Left lobe of liver (tissue), 2 donors: Measurements from ENCODE around the gene PI4K2B. TPM values are rescaled to one million over a fixed set of nuclear protein-coding genes. Genes with fewer than 3 reads are reported as not detected.
"Not testable (repeated sequence)": the region's sequence is repeated elsewhere in the genome, so short reads cannot be mapped to it uniquely, and the experiment has no call there.

ENCODE experiments used
- ATAC-seq: fragments of 200-7000 bp; cut with Tn5 transposase; one replicate; pipeline ENCODE4 v1.9.1; 2020; ENCODE audit warnings: mild to moderate bottlenecking, moderate library complexity
- DNase-seq: peaks from one replicate; pipeline ENCODE4 v3.0.0-alpha.2; 2020; ENCODE audit warnings: low spot score
- total RNA-seq: library from RNA; stranded (reverse); gene quantifications from one replicate; pipeline ENCODE4 v1.2.1, GENCODE V29; 2021
- donor health status: DM: no; HTN: no; CAD: no; lungs with moderate emphysema.
- donor health status: DM: no; HTN: yes; CAD: no.

The PI4K2B gene
- total RNA-seq, result 23.0 TPM

- peak; percentile 94 for DNase-seq
- ATAC-seq, result peak; percentile 87
These were observed at the start of gene PI4K2B for GRCh38 chr4:25233737-25234389. TSS of gene PI4K2B (plus strand) at chr4:25234033. CDS start at chr4:25234164, 131 bp downstream.

GRCh38 chr4:25184056-25184455, 49.8 kb upstream of the PI4K2B start:
- DNase-seq, result no peak
- ATAC-seq, result no peak

GRCh38 chr4:25190407-25190806, 43.4 kb upstream of the PI4K2B start:
- DNase-seq (no peak), ATAC-seq (peak; percentile 49)

GRCh38 chr4:25198713-25199112, 35.1 kb upstream of the PI4K2B start:
- ATAC-seq (no peak), DNase-seq (no peak)

- peak; percentile 57 for ATAC-seq
These were observed 25.8 kb upstream of the PI4K2B start for GRCh38 chr4:25207997-25208396.

GRCh38 chr4:25209702-25210101, 24.1 kb upstream of the PI4K2B start:
- DNase-seq (no peak), ATAC-seq (no peak)

More at GRCh38 chr4:25207997-25208396, 25.8 kb upstream of the PI4K2B start:
- no peak for DNase-seq

- DNase-seq (no peak), ATAC-seq (no peak)
These were observed 22.1 kb upstream of the PI4K2B start for GRCh38 chr4:25211721-25212120.

- DNase-seq, result no peak
- ATAC-seq, result no peak
These were observed 21.0 kb upstream of the PI4K2B start for GRCh38 chr4:25212822-25213221.

- DNase-seq (no peak), ATAC-seq (peak; percentile 88)
These were observed 20.4 kb upstream of the PI4K2B start for GRCh38 chr4:25213347-25213979.

GRCh38 chr4:25214750-25215149, 19.1 kb upstream of the PI4K2B start:
- peak; percentile 27 for ATAC-seq
- DNase-seq, result not testable (repeated sequence)

- ATAC-seq (peak; percentile 62), DNase-seq (peak; percentile 54)
These were observed 18.3 kb upstream of the PI4K2B start for GRCh38 chr4:25215511-25215910.

GRCh38 chr4:25221377-25221776, 12.5 kb upstream of the PI4K2B start:
- ATAC-seq (peak; percentile 90), DNase-seq (no peak)

- no peak for DNase-seq
- peak; percentile 24 for ATAC-seq
These were observed 9.9 kb upstream of the PI4K2B start for GRCh38 chr4:25223802-25224375.

GRCh38 chr4:25229804-25230203, 4.0 kb upstream of the PI4K2B start:
- ATAC-seq, result peak; percentile 14
- DNase-seq, result peak; percentile 70

GRCh38 chr4:25233194-25233593, 639 bp upstream of the PI4K2B start:
- no peak for ATAC-seq

GRCh38 chr4:25234390-25235370, 847 bp downstream of the PI4K2B start:
- ATAC-seq, result peak; percentile 70
- DNase-seq, result peak; percentile 66

More at GRCh38 chr4:25233194-25233593, 639 bp upstream of the PI4K2B start:
- DNase-seq, result no peak

- no peak for DNase-seq
- ATAC-seq, result no peak
These were observed 1.6 kb downstream of the PI4K2B start for GRCh38 chr4:25235401-25235800.

- DNase-seq, ATAC-seq: not testable (repeated sequence)
These were observed 2.2 kb downstream of the PI4K2B start for GRCh38 chr4:25236030-25236429.

- DNase-seq, result no peak
- no peak for ATAC-seq
These were observed 3.1 kb downstream of the PI4K2B start for GRCh38 chr4:25236971-25237370.

GRCh38 chr4:25238052-25238451, 4.2 kb downstream of the PI4K2B start:
- ATAC-seq, result no peak
- DNase-seq, result no peak

- DNase-seq, ATAC-seq: not testable (repeated sequence)
These were observed 5.7 kb downstream of the PI4K2B start for GRCh38 chr4:25239528-25239927.
